H9 (cell line): Measurements from ENCODE around the gene AFF4. TPM values are rescaled to one million over a fixed set of nuclear protein-coding genes. Genes with fewer than 3 reads are reported as not detected.
"Not testable (repeated sequence)": the region's sequence is repeated elsewhere in the genome, so short reads cannot be mapped to it uniquely, and the experiment has no call there.

Experiments used
- DNase-seq: peaks from one replicate; pipeline ENCODE4 v3.0.0-alpha.2; 2017
- H2AFZ ChIP-seq: one replicate; pipeline ENCODE4 v1.6.1; 2013; ENCODE audit warnings: mild to moderate bottlenecking, low read length, control low read depth, moderate library complexity
- H2AK5ac ChIP-seq: 2 replicates; pipeline ENCODE4 v1.6.1; 2013; ENCODE audit warnings: low read length, control low read depth, mixed read lengths; ENCODE audit not compliant: insufficient read length
- H2BK120ac ChIP-seq: one replicate; pipeline ENCODE4 v1.6.1; 2013; ENCODE audit warnings: low read depth, mild to moderate bottlenecking, low read length, control low read depth, inconsistent platforms; ENCODE audit not compliant: poor library complexity, severe bottlenecking
- H2BK12ac ChIP-seq: 2 replicates; pipeline ENCODE4 v1.6.1; 2013; ENCODE audit warnings: low read length, control low read depth, mixed read lengths, low read depth; ENCODE audit not compliant: insufficient read length
- H2BK15ac ChIP-seq: 2 replicates; pipeline ENCODE4 v1.6.1; 2013; ENCODE audit warnings: low read depth, low read length, control low read depth
- H2BK20ac ChIP-seq: one replicate; pipeline ENCODE4 v1.6.1; 2013; ENCODE audit warnings: low read depth, mild to moderate bottlenecking, low read length, control low read depth, inconsistent platforms; ENCODE audit not compliant: poor library complexity, severe bottlenecking
- H2BK5ac ChIP-seq: 2 replicates; pipeline ENCODE4 v1.6.1; 2013; ENCODE audit warnings: low read length, control low read depth, mixed read lengths; ENCODE audit not compliant: insufficient read length
- H3K14ac ChIP-seq: 2 replicates; pipeline ENCODE4 v1.6.1; 2013; ENCODE audit warnings: low read length, control low read depth; ENCODE audit not compliant: insufficient read depth
- H3K18ac ChIP-seq: 2 replicates; pipeline ENCODE4 v1.6.1; 2013; ENCODE audit warnings: low read depth, mild to moderate bottlenecking, mixed read lengths, low read length, control low read depth; ENCODE audit not compliant: insufficient read length
- H3K23ac ChIP-seq: 2 replicates; pipeline ENCODE4 v1.6.1; 2013; ENCODE audit warnings: low read length, control low read depth, mixed read lengths, low read depth; ENCODE audit not compliant: insufficient read length
- H3K23me2 ChIP-seq: 2 replicates; pipeline ENCODE4 v1.6.1; 2013; ENCODE audit warnings: low read depth, mild to moderate bottlenecking, mixed read lengths, low read length, control low read depth; ENCODE audit not compliant: insufficient read length, poor library complexity, severe bottlenecking
- H3K27ac ChIP-seq: 2 replicates; pipeline ENCODE4 v1.5.1; 2013; ENCODE audit warnings: low read length, control low read depth, mixed read lengths, low read depth; ENCODE audit not compliant: insufficient read length
- H3K27me3 ChIP-seq: 2 replicates; pipeline ENCODE4 v1.6.1; 2013; ENCODE audit warnings: low read length, control low read depth, inconsistent platforms; ENCODE audit not compliant: insufficient read depth
- H3K4ac ChIP-seq: 2 replicates; pipeline ENCODE4 v1.6.1; 2013; ENCODE audit warnings: low read depth, mild to moderate bottlenecking, control low read depth, inconsistent platforms, low read length, moderate library complexity
- H3K4me1 ChIP-seq: 2 replicates; pipeline ENCODE4 v1.6.1; 2013; ENCODE audit warnings: low read length, control low read depth, inconsistent platforms; ENCODE audit not compliant: insufficient read depth
- H3K4me2 ChIP-seq: 2 replicates; pipeline ENCODE4 v1.6.1; 2013; ENCODE audit warnings: low read length, control low read depth, mixed read lengths; ENCODE audit not compliant: insufficient read length, insufficient read depth
- H3K56ac ChIP-seq: 2 replicates; pipeline ENCODE4 v1.6.1; 2013; ENCODE audit warnings: low read depth, mild to moderate bottlenecking, mixed read lengths, low read length, control low read depth; ENCODE audit not compliant: insufficient read length
- H3K79me1 ChIP-seq: 2 replicates; pipeline ENCODE4 v1.6.1; 2013; ENCODE audit warnings: low read depth, mild to moderate bottlenecking, moderate library complexity, low read length, control low read depth, inconsistent platforms; ENCODE audit not compliant: insufficient read depth, poor library complexity, severe bottlenecking
- H3K79me2 ChIP-seq: 2 replicates; pipeline ENCODE4 v1.6.1; 2013; ENCODE audit warnings: low read length, control low read depth, inconsistent platforms; ENCODE audit not compliant: insufficient read depth
- H3K9ac ChIP-seq: 2 replicates; pipeline ENCODE4 v1.6.1; 2013; ENCODE audit warnings: low read length, control low read depth, mixed read lengths; ENCODE audit not compliant: insufficient read length; ENCODE audit errors: extremely low read depth
- H3K9me3 ChIP-seq: one replicate; pipeline ENCODE4 v1.6.1; 2013; ENCODE audit warnings: low read depth, low read length, inconsistent platforms; ENCODE audit not compliant: control insufficient read depth
- H3T11ph ChIP-seq: one replicate; pipeline ENCODE4 v1.6.1; 2013; ENCODE audit warnings: mild to moderate bottlenecking, low read length, control low read depth, inconsistent platforms
- H4K20me1 ChIP-seq: one replicate; pipeline ENCODE4 v1.6.1; 2013; ENCODE audit not compliant: control insufficient read depth, insufficient read length, insufficient read depth
- H4K5ac ChIP-seq: 2 replicates; pipeline ENCODE4 v1.6.1; 2013; ENCODE audit warnings: low read depth, mild to moderate bottlenecking, mixed read lengths, low read length, control low read depth; ENCODE audit not compliant: insufficient read length
- H4K8ac ChIP-seq: replicated peaks from 2 replicates; pipeline ENCODE4 v1.6.1; 2013; ENCODE audit warnings: low read length, control low read depth, mixed read lengths, low read depth; ENCODE audit not compliant: insufficient read length
- H4K91ac ChIP-seq: 2 replicates; pipeline ENCODE4 v1.6.1; 2013; ENCODE audit warnings: low read depth, mild to moderate bottlenecking, moderate library complexity, mixed read lengths, low read length, control low read depth; ENCODE audit not compliant: insufficient read length
- H3K27ac Mint-ChIP-seq, 3 experiments: 2 replicates in 2 of 3; 3 replicates in 1 of 3; pipeline ENCODE4 v1.8.0; 2020 to 2021; ENCODE audit warnings: mixed read lengths in 3 of 3, mild to moderate bottlenecking in 1 of 3, moderate library complexity in 1 of 3
- H3K27me3 Mint-ChIP-seq: 2 replicates; pipeline ENCODE4 v1.8.0; 2021; ENCODE audit warnings: low read depth, mild to moderate bottlenecking, moderate library complexity, mixed read lengths
- H3K36me3 Mint-ChIP-seq, 3 experiments: 2 replicates in 2 of 3; 3 replicates in 1 of 3; pipeline ENCODE4 v1.8.0; 2020 to 2021; ENCODE audit warnings: low read depth in 3 of 3, mixed read lengths in 3 of 3; ENCODE audit not compliant: insufficient read depth in 1 of 3
- H3K4me1 Mint-ChIP-seq, 2 experiments: 2 replicates each; pipeline ENCODE4 v1.8.0; 2020; ENCODE audit warnings: mixed read lengths in 2 of 2
- H3K4me3 Mint-ChIP-seq, 2 experiments: 2 replicates in 1 of 2; 3 replicates in 1 of 2; pipeline ENCODE4 v1.8.0; 2020 to 2021; ENCODE audit warnings: mild to moderate bottlenecking in 2 of 2, mixed read lengths in 2 of 2, moderate library complexity in 1 of 2
- H3K9me3 Mint-ChIP-seq, 2 experiments: 2 replicates in 1 of 2; 3 replicates in 1 of 2; pipeline ENCODE4 v1.8.0; 2020; ENCODE audit warnings: mild to moderate bottlenecking in 2 of 2, mixed read lengths in 2 of 2, moderate library complexity in 1 of 2
- WGBS: extraction: QIAGEN DNeasy Blood & Tissue Kit; methylation state at CpG from one replicate; pipeline ENCODE4 v1.1.7; 2013; ENCODE audit warnings: missing lambda C conversion rate, low lambda C conversion rate, mixed read lengths; ENCODE audit not compliant: insufficient read length; ENCODE audit errors: extremely low coverage; 5-methylcytosine and 5-hydroxymethylcytosine counted together
- total RNA-seq: library from RNA; stranded (reverse); gene quantifications from 2 replicates; pipeline ENCODE4 v1.2.1, GENCODE V29; 2021
- TF ChIP-seq, protein P1 (sequence below): fragments of 200-600 bp; sonication (generic); conservative IDR thresholded peaks from 3 replicates; pipeline ENCODE4 v1.8.0; 2021; ENCODE audit warnings: antibody characterized with exemption, mild to moderate bottlenecking

The AFF4 gene
- total RNA-seq, 1 experiment from 2014 or later: 73.2 TPM

DNA sequence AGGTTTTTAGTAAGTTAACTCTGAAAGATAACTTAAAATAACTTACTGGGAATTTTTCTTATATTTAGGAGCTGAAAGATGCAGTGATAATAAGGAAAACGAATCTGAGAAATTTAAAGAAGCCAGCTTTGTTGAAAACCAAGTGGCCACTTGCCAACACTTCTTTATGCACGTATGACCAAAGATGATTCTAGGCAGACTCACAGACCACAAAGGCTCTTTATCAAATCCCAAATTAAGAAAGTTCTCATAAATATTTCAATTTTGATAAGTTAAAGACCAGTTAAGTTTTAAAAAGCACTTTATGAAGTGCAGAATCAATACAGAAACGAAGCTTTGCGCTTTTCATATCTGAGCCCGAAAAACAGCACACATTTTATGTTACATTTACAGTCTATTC lies 1.5 kb downstream of the AFF4 start:
- Histone ChIP-seq H2BK120ac (no peak overlapping the region), H3K27ac (no peak overlapping the region), H3K9ac (peak overlapping the region; percentile 98), H2AK5ac (peak overlapping the region; percentile 41), H3K14ac (peak overlapping the region; percentile 80; the same call in 1 of the 2 replicates), H3K23me2 (peaks cover 13% of the 10 kb centered on the region), H3K4me2 (peak overlapping the region; percentile 97), H3K4me1 (no peaks in the 10 kb centered on the region), H3K79me1 (no peaks in the 10 kb centered on the region), H3K18ac (peak overlapping the region; percentile 92), H3K79me2 (peaks cover 41% of the 10 kb centered on the region; the same call in 1 of the 2 replicates), H2BK20ac (no peak overlapping the region), H3K9me3 (no peaks in the 10 kb centered on the region), H3K23ac (no peak overlapping the region), H3T11ph (peak overlapping the region; percentile 78), H2AFZ (no peak overlapping the region), H4K91ac (no peak overlapping the region), H3K56ac (no peak overlapping the region), H4K8ac (no peak overlapping the region), H2BK12ac (no peak overlapping the region), H4K20me1 (no peaks in the 10 kb centered on the region), H2BK15ac (no peak overlapping the region), H4K5ac (no peak overlapping the region), H3K27me3 (no peaks in the 10 kb centered on the region), H2BK5ac (no peak overlapping the region), H3K4ac (peak overlapping the region; percentile 82; the same call in 1 of the 2 replicates)
- H3K36me3 Mint-ChIP-seq: peaks cover 5 to 8% (median 6%) of the 10 kb centered on the region in 3 experiments; a peak in 5 of 7 replicates
- WGBS: no CpG with 5 or more reads among the region's 5 CpGs
- H3K4me1 Mint-ChIP-seq: peaks cover 6 to 10% of the 10 kb centered on the region in 2 experiments; a peak in 3 of 4 replicates
- H3K4me3 Mint-ChIP-seq: peak overlapping the region; percentile 95 to 98
- peaks cover 0 to 2% of the 10 kb centered on the region in 2 experiments; a peak in 1 of 5 replicates for H3K9me3 Mint-ChIP-seq
- peak overlapping the region; percentile 99; a peak in 6 of 7 replicates for H3K27ac Mint-ChIP-seq
- TF ChIP-seq, protein P1, sequence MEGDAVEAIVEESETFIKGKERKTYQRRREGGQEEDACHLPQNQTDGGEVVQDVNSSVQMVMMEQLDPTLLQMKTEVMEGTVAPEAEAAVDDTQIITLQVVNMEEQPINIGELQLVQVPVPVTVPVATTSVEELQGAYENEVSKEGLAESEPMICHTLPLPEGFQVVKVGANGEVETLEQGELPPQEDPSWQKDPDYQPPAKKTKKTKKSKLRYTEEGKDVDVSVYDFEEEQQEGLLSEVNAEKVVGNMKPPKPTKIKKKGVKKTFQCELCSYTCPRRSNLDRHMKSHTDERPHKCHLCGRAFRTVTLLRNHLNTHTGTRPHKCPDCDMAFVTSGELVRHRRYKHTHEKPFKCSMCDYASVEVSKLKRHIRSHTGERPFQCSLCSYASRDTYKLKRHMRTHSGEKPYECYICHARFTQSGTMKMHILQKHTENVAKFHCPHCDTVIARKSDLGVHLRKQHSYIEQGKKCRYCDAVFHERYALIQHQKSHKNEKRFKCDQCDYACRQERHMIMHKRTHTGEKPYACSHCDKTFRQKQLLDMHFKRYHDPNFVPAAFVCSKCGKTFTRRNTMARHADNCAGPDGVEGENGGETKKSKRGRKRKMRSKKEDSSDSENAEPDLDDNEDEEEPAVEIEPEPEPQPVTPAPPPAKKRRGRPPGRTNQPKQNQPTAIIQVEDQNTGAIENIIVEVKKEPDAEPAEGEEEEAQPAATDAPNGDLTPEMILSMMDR: no peak
- no peaks in the 10 kb centered on the region for H3K27me3 Mint-ChIP-seq
- no peak for DNase-seq

DNA sequence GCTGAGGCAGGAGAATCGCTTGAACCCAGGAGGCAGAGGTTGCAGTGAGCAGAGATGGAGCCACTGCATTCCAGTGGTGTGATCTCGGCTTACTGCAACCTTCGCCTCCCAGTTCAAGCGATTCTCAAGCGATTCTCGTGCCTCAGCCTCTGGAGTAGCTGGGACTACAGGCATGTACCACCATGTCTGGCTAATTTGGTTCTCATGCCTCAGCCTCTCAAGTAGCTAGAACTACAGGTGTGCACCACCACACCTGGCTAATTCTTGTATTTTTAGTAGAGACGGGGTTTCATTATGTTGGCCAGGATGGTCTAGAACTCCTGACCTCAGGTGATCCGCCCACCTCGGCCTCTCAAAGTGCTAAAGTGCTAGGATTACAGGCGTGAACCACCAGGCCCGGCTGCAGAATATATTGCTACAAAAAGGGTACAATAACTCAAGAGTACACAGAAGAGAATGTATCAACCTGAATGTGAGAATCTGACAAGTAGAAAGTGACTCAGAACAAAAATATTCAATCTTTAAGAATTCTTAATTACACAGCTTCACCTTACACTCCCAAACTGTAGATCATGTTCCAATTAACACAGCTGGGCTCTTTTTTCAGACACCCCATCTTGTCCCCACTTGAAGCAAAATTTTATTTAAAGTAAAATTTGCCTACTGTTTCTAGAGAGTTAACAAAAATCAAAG lies 2.2 kb downstream of the AFF4 start:
- not testable (repeated sequence) for DNase-seq, H3K4me1 Mint-ChIP-seq, H3K14ac ChIP-seq, H4K5ac ChIP-seq, H2BK120ac ChIP-seq, H2BK12ac ChIP-seq, H3K9me3 ChIP-seq, H3K27me3 ChIP-seq, H2BK20ac ChIP-seq, H2AK5ac ChIP-seq, H3K9me3 Mint-ChIP-seq, H3K4me1 ChIP-seq, H4K91ac ChIP-seq, H3T11ph ChIP-seq, H3K18ac ChIP-seq, H3K56ac ChIP-seq, H2AFZ ChIP-seq, H3K27ac ChIP-seq, H3K79me1 ChIP-seq, H4K8ac ChIP-seq, H3K36me3 Mint-ChIP-seq, H2BK15ac ChIP-seq, H2BK5ac ChIP-seq, H3K27me3 Mint-ChIP-seq, H4K20me1 ChIP-seq, H3K23ac ChIP-seq, H3K4ac ChIP-seq
- H3K79me2 ChIP-seq: peaks cover 42% of the 10 kb centered on the region; the same call in 1 of the 2 replicates
- peak overlapping the region; percentile 98 for H3K9ac ChIP-seq
- peak overlapping the region; percentile 97 for H3K4me2 ChIP-seq
- WGBS: no CpG with 5 or more reads among the region's 11 CpGs
- Mint-ChIP-seq H3K4me3 (peak overlapping the region; percentile 95 to 98), H3K27ac (peak overlapping the region in 1 of 3 experiments; percentile 99; a peak in 2 of 7 replicates)
- H3K23me2 ChIP-seq: peaks cover 13% of the 10 kb centered on the region
